Measurements from ENCODE around the gene B3GNT7.
"Not testable (repeated sequence)": the region's sequence is repeated elsewhere in the genome, so short reads cannot be mapped to it uniquely, and the experiment has no call there.

Gene B3GNT7

DNA sequence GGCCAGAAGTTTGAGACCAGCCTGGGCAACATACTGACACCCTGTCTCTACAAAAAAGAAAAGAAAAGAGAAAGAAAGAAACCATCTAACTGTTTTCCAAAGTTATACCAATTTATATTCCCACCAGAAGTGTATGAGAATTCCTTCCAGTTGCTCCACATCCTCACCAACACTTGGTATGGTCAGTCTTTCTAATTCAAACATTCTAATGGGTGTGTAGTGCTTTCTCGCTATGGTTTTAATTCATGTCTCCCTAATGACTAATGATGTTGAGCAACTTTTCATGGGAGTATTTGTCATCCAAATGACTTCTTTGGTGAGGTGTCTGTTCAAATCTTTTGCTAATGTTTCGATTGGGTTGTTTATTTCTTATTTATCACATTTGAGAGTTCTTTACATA, 10.5 kb upstream of the B3GNT7 start:
- DNase-seq (ENCODE audit: low spot score): no peak

- DNase-seq (ENCODE audit: low spot score): no peak
Measured at GRCh38 chr2:231385429-231385828, 10.1 kb upstream of the B3GNT7 start.

DNA sequence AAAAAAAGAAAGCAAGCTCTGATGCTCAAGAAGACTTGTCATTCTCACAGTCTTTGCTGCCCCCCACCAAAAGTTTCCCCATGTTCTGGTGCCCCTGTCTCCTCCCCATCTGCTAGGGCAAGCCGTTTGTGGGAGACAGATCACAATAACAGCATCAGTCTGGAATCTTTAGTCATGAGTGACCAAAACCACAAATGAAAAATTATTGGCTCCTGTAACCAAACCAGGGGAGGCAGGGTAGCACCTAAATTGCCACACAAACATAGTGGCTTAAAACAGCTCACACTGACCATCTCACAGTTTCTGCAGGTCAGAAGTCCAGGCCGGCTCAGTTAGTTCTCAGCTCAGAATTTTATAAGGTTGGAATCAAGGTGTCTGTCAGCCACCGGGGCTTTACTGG, 9.1 kb upstream of the B3GNT7 start:
- DNase-seq (ENCODE audit: low spot score): peak; percentile 85

GRCh38 chr2:231387904-231388724, 7.4 kb upstream of the B3GNT7 start:
- DNase-seq (ENCODE audit: low spot score): peak; percentile 56

DNA sequence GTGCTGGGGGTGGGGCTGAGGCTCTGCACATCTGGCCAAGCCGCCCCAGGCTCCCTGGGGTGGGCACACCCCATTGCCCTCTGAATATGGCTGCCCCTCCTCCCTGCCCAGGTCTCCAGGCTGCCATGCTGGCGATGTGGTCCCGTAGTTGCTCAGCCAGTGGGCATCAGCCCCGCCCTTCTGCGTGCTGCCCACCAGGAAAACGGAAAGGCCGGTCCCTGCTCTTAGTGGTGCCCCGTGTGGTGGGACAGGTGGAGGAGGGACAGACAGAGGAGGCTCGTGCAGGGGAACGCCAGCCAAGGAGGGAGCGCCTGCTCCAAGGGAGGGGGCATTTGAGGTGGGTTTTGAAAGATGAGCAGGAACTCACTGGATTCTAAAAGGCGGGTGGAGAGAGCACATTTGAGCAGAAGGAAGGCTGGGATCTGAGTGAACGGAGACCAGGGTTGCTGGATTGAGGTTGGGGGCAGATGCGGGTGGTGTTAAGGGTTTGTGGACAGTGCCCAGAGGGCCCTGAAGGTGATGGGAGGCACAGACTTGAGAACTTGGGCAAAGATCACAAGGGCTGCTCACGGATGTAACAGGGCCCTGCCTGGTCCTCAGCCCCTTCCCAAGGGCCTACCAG, 6.7 kb upstream of the B3GNT7 start:
- DNase-seq (ENCODE audit: low spot score): no peak

DNA sequence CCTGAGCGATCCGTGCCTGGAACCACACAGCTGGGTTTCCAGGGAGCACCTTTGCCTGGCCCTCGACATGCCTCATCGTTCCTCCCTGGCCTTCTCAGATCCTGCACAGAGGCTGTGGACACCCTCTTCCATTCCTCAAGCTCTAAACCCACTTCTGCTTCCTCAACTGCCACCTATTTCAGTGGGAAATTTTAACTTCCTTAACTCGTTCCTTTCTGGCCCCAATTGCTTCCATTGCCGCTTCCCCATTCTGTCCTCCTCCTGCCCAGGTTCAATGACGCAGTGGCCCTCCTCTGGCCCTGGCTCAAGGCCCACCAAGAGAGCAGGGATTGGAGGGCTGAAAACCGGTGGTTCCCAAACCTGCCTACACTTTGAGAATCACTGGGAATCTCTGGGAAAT, 4.8 kb upstream of the B3GNT7 start:
- DNase-seq (ENCODE audit: low spot score): no peak

- DNase-seq (ENCODE audit: low spot score): no peak
Measured at GRCh38 chr2:231391981-231392380, 3.5 kb upstream of the B3GNT7 start.

DNA sequence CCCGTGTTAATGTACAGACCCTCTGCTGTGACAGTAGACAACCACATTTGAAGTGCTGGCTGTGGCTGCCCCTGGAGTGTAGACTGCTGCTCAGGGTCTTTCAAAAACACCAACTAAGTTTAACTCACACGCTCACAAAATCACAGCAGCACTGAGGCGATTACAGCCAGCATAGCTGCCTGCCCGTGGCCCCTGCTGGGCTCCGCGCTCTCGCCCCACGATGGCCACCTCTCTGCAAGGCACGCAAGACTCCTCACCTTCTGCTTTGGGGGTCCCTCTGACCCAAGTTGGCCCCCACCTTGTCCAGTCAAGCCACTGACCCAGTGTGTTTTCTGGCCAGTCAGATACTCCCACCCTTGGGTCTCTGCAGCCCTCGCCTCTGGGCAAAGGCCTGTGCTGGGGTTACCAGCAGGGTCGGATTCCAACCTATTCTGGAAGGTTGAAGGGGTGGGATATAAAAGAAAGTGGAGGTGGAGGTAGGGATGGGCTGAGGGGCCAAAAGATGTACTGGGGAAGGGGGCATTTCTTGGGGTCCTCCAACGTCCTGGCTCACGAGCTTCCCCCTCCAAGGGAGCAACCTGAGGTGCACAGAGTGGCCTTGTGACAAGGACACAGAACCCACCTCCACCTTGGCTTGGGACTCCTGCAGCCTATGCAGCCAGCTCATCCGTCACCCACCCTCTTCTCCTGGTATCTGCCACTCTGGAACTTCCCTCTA, 2.9 kb upstream of the B3GNT7 start:
- no peak for DNase-seq (ENCODE audit: low spot score)

- no peak for DNase-seq (ENCODE audit: low spot score)
Measured at GRCh38 chr2:231393149-231394131, 2.1 kb upstream of the B3GNT7 start.

- no peak for DNase-seq (ENCODE audit: low spot score)
Measured at GRCh38 chr2:231394211-231395141, 1.0 kb upstream of the B3GNT7 start.

DNA sequence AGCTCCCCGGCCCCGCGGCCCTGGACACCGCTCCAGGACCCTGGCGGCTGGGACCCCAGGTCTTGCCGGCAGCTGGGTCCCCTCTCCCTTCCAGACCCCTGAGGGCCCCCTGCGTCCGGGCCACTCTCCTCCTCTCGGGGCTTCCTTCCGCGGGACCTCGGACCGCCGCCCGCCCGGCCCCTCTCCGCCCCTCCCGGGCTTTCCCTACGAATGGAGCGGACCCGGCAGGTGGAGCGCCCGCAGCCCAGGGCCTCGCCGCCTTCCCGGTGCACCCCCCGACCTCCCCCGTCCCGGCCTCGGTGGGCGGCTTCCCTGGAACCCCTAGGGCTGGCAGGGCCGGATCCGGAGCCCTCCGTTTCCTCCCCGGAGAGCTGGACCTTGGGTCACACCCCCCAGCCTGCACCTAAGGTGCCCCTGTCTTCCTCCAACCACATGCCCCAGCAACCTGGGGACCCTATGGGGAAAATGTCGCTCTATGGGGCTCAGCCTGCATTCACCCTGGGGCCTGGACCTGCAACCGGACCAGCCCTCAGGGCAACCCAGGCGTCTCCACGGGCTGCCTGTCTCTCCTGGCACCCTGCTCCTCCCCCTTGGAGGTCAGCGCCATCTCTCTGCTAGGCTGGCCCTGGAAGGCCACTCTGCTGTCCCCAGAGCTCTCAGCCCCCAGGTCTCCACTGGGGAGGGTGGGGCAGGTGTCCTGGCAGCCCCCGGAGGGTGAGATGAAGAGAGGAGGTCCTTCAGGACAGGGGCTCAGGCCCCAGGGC, 730 bp downstream of the B3GNT7 start:
- DNase-seq (ENCODE audit: low spot score): no peak

- no peak for DNase-seq (ENCODE audit: low spot score)
Measured at GRCh38 chr2:231397011-231397927, 1.8 kb downstream of the B3GNT7 start.

DNA sequence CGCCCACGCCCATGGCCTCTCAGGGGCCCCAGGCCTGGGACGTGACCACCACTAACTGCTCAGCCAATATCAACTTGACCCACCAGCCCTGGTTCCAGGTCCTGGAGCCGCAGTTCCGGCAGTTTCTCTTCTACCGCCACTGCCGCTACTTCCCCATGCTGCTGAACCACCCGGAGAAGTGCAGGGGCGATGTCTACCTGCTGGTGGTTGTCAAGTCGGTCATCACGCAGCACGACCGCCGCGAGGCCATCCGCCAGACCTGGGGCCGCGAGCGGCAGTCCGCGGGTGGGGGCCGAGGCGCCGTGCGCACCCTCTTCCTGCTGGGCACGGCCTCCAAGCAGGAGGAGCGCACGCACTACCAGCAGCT, 2.4 kb downstream of the B3GNT7 start:
- DNase-seq (ENCODE audit: low spot score): no peak

DNA sequence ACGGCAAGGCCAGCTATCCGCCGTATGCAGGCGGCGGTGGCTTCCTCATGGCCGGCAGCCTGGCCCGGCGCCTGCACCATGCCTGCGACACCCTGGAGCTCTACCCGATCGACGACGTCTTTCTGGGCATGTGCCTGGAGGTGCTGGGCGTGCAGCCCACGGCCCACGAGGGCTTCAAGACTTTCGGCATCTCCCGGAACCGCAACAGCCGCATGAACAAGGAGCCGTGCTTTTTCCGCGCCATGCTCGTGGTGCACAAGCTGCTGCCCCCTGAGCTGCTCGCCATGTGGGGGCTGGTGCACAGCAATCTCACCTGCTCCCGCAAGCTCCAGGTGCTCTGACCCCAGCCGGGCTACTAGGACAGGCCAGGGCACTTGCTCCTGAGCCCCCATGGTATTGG, 3.1 kb downstream of the B3GNT7 start:
- DNase-seq (ENCODE audit: low spot score): no peak

DNA sequence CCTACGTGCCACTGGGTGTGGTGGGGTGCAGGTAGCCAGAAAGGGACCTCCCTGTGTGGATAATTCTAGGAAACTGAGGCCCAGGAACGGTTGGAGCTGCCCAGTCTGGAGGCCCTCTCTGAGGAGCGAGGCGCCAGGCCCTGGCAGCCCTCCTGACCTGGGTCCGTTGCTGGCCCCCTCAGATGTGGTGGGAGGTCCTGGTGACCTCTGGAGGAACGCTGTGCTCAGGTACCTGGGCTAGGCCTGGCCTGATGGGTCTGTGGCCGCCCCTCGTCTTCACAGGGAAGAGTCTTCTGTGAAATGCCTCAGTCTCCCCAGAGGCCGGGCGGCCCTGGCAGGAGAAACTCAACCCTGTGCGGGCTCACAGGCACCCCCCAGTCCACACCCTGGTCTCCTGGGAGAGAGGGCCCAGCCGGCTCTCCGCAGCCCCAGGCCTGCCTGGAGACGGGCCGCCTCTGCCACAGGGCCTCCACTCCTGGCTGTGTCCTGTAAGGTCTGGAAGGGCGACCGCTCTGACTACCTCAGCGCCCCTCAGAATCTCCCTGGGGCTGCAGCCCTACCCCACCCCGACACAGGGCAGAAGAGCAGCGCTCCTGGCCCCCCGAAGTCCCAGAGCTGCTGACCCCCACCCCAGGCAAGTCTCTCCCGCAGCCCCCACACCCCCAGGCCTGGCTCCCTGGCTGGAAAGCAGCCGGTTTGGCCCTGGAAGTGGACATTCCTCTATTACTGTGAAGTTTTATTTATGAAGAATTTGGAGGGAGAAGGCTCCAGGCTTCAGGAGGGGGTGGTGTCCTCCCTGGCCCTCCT, 3.7 kb downstream of the B3GNT7 start:
- DNase-seq (ENCODE audit: low spot score): no peak

GRCh38 chr2:231399853-231400680, 4.6 kb downstream of the B3GNT7 start:
- peak; percentile 60 for DNase-seq (ENCODE audit: low spot score)

- not testable (repeated sequence) for DNase-seq (ENCODE audit: low spot score)
Measured at GRCh38 chr2:231400681-231401080, 5.2 kb downstream of the B3GNT7 start.
